Endothelial cell (in vitro differentiated cells): ENCODE data around the gene KRT84. TPM values are rescaled to one million over a fixed set of nuclear protein-coding genes. Genes with fewer than 3 reads are reported as not detected.

ENCODE experiments used
- DNase-seq: peaks from one replicate; pipeline ENCODE4 v3.0.0; 2021; ENCODE audit warnings: low spot score
- H3K27ac Mint-ChIP-seq: one replicate; pipeline ENCODE4 v1.8.0; 2021; ENCODE audit warnings: mixed read lengths, inconsistent platforms; ENCODE audit not compliant: unreplicated experiment
- H3K27me3 Mint-ChIP-seq: one replicate; pipeline ENCODE4 v1.8.0; 2021; ENCODE audit warnings: mild to moderate bottlenecking, moderate library complexity, mixed read lengths, inconsistent platforms; ENCODE audit not compliant: unreplicated experiment
- H3K36me3 Mint-ChIP-seq: one replicate; pipeline ENCODE4 v1.8.0; 2021; ENCODE audit warnings: mild to moderate bottlenecking, low read depth, mixed read lengths, inconsistent platforms; ENCODE audit not compliant: unreplicated experiment
- H3K4me1 Mint-ChIP-seq: one replicate; pipeline ENCODE4 v1.8.0; 2021; ENCODE audit warnings: mild to moderate bottlenecking, mixed read lengths, inconsistent platforms; ENCODE audit not compliant: unreplicated experiment
- H3K4me3 Mint-ChIP-seq: one replicate; pipeline ENCODE4 v1.8.0; 2021; ENCODE audit warnings: mild to moderate bottlenecking, mixed read lengths, inconsistent platforms; ENCODE audit not compliant: unreplicated experiment
- H3K9me3 Mint-ChIP-seq: one replicate; pipeline ENCODE4 v1.8.0; 2021; ENCODE audit warnings: mixed read lengths, inconsistent platforms; ENCODE audit not compliant: unreplicated experiment
- total RNA-seq: library from RNA; stranded (reverse); fragmentation: NEBNext Ultra II Directional; extraction: Animal tissue kit (Norgen Biotek cat#: 25700); gene quantifications from one replicate; pipeline ENCODE4 v1.2.1, GENCODE V29; 2021; ENCODE audit not compliant: unreplicated experiment
- TF ChIP-seq, protein P1 (sequence below): fragments of 200-600 bp; sonication (generic); IDR thresholded peaks from one replicate; pipeline ENCODE4 v1.5.0; 2021; ENCODE audit warnings: antibody characterized with exemption; ENCODE audit not compliant: unreplicated experiment

KRT84 gene
- total RNA-seq, 1 donor from 2014 or later, result not detected

DNA sequence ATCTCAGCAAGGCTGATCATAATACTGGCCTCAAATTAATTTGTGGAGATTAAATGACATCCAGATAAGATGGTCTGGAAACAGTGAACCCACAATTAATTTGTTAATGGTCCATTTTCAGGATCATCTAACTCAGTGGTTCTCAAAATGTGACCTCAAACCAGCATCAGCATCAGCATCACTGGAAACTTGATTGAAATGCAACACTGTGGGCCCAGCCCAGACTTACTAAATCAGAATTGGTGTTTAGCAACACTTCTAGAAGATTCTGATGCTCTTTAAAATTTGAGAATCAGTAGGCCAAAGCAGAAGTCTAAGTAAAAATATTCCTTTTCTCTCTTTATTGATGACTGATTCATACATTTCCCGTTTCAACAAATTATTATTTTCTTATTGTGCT lies 31.3 kb upstream of the KRT84 start:
- Mint-ChIP-seq H3K4me1 (no peaks in the 10 kb centered on the region), H3K27ac (no peak overlapping the region), H3K4me3 (no peak overlapping the region), H3K9me3 (no peaks in the 10 kb centered on the region), H3K27me3 (peaks cover 4% of the 10 kb centered on the region), H3K36me3 (no peaks in the 10 kb centered on the region)
- DNase-seq, result no peak
- TF ChIP-seq, protein P1, sequence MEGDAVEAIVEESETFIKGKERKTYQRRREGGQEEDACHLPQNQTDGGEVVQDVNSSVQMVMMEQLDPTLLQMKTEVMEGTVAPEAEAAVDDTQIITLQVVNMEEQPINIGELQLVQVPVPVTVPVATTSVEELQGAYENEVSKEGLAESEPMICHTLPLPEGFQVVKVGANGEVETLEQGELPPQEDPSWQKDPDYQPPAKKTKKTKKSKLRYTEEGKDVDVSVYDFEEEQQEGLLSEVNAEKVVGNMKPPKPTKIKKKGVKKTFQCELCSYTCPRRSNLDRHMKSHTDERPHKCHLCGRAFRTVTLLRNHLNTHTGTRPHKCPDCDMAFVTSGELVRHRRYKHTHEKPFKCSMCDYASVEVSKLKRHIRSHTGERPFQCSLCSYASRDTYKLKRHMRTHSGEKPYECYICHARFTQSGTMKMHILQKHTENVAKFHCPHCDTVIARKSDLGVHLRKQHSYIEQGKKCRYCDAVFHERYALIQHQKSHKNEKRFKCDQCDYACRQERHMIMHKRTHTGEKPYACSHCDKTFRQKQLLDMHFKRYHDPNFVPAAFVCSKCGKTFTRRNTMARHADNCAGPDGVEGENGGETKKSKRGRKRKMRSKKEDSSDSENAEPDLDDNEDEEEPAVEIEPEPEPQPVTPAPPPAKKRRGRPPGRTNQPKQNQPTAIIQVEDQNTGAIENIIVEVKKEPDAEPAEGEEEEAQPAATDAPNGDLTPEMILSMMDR, result no peak

- Mint-ChIP-seq H3K9me3 (no peaks in the 10 kb centered on the region), H3K4me1 (no peaks in the 10 kb centered on the region), H3K27ac (no peak overlapping the region), H3K4me3 (no peak overlapping the region), H3K27me3 (peaks cover 8% of the 10 kb centered on the region), H3K36me3 (no peaks in the 10 kb centered on the region)
- no peak for DNase-seq
- TF ChIP-seq, protein P1, result no peak
Measured at GRCh38 chr12:52415870-52416750, 30.7 kb upstream of the KRT84 start.

DNA sequence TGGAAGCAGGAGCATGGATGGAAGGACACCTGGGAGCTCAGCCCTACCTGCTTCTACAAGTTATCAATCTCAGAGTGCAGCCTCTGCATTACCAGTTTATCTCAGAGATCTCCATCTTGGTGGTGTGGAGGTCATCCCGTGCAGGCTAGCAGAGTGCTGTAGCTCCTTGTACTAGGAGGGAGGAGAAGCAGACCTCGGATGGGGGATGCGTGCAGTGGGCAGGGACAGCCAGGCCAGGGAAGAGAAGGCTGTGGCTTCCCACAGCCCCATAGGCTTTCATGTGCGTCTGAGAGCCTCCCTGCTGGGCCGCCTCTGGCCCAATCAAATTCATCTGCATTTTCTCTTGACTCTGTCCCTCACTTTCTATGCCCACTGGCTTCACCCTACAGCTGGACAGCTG lies 29.5 kb upstream of the KRT84 start:
- Mint-ChIP-seq H3K4me3 (no peak overlapping the region), H3K9me3 (no peaks in the 10 kb centered on the region), H3K4me1 (no peaks in the 10 kb centered on the region), H3K27ac (no peak overlapping the region), H3K27me3 (peaks cover 10% of the 10 kb centered on the region), H3K36me3 (no peaks in the 10 kb centered on the region)
- no peak for DNase-seq
- TF ChIP-seq, protein P1, result no peak

DNA sequence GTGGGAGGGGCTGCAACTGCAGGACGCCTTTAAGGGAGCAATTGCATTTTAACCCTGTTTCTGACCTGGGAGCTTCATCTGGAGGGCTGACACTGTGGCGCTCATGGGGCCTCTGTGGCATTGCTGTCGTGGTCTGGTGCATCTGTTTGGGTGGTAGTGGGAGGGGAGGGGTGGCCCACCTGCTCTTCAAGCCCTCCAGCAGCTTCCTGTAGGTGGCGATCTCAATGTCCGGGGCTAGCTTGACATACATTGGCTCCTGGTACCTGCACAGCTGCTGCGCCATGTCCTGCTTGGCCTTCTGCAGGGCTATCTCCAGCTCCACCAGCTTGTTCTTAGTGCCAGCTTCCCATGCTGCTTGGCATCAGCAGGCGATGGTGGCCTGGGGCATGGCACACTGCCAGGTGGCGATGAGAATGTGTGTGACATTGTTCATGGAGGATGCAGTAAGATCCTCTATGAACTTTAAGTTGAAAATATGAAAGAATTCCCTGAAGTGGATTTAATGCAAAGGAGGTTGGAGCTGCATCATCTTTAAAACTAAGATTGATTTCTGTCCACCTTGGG lies 28.4 kb upstream of the KRT84 start:
- Mint-ChIP-seq H3K36me3 (no peaks in the 10 kb centered on the region), H3K27me3 (peaks cover 10% of the 10 kb centered on the region), H3K27ac (no peak overlapping the region), H3K4me1 (no peaks in the 10 kb centered on the region), H3K9me3 (no peaks in the 10 kb centered on the region), H3K4me3 (no peak overlapping the region)
- DNase-seq, result no peak
- TF ChIP-seq, protein P1, result no peak

DNA sequence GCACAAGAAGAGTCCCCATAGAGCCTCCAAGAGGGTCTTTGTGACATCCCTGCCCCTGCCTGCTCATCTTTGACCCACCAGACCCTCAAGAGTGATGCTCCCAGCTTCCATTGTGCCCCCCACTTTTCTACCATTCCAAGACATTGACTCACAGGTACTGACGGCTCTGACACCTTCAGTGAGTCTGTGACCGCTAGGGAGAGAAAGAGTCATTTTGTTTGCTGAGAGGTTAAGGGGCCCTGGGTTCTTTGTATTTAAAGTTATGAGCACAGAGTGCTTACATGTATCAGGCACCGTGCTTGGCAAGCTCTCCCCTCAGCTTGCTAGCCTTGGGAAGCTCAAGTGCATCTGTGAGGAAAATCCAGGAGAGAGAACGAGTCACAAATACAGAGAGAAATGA lies 27.8 kb upstream of the KRT84 start:
- H3K27me3 Mint-ChIP-seq, result peaks cover 13% of the 10 kb centered on the region
- no peak for DNase-seq
- peaks cover 5% of the 10 kb centered on the region for H3K36me3 Mint-ChIP-seq
- no peak overlapping the region for H3K27ac Mint-ChIP-seq
- TF ChIP-seq, protein P1, result no peak
- H3K9me3 Mint-ChIP-seq, result peaks cover 5% of the 10 kb centered on the region
- no peak overlapping the region for H3K4me3 Mint-ChIP-seq
- no peaks in the 10 kb centered on the region for H3K4me1 Mint-ChIP-seq
